ENCODE measurements around the gene UBN2. TPM values are rescaled to one million over a fixed set of nuclear protein-coding genes. Genes with fewer than 3 reads are reported as not detected.
"Not testable (repeated sequence)": the region's sequence is repeated elsewhere in the genome, so short reads cannot be mapped to it uniquely, and the experiment has no call there.

Gene UBN2
- total and polyA plus RNA-seq, 4 donors = 2.5 to 30.6 (median 13.0) TPM

- no peak overlapping the region for H3K4me3 ChIP-seq (ENCODE audit: low read length in 2 of 2)
- no peaks in the 10 kb centered on the region for H3K4me1 ChIP-seq (ENCODE audit: control insufficient read depth in 1 of 2, insufficient read depth in 2 of 2, low read length in 2 of 2)
- H3K27me3 ChIP-seq (ENCODE audit: control insufficient read depth in 1 of 2, insufficient read depth in 2 of 2, low read length in 1 of 2) = no peaks in the 10 kb centered on the region
- intact Hi-C loops (cut with DNase I) = no loop called here
- H3K27ac ChIP-seq (ENCODE audit: low read depth in 1 of 2, low read length in 2 of 2) = no peak overlapping the region
- WGBS, 2 donors = 41 to 46% methylated on average over 2 of the region's 2 CpGs
- ATAC-seq (ENCODE audit: low FRiP score) = no peak
- DNase-seq = no peak
- H3K36me3 ChIP-seq (ENCODE audit: control insufficient read depth in 1 of 2, insufficient read depth in 2 of 2, low read length in 1 of 2) = no peaks in the 10 kb centered on the region
- H3K9me3 ChIP-seq (ENCODE audit: control insufficient read depth, low read length) = no peaks in the 10 kb centered on the region
Observed at GRCh38 chr7:139329119-139329518, 98.1 kb downstream of the UBN2 start.

DNA sequence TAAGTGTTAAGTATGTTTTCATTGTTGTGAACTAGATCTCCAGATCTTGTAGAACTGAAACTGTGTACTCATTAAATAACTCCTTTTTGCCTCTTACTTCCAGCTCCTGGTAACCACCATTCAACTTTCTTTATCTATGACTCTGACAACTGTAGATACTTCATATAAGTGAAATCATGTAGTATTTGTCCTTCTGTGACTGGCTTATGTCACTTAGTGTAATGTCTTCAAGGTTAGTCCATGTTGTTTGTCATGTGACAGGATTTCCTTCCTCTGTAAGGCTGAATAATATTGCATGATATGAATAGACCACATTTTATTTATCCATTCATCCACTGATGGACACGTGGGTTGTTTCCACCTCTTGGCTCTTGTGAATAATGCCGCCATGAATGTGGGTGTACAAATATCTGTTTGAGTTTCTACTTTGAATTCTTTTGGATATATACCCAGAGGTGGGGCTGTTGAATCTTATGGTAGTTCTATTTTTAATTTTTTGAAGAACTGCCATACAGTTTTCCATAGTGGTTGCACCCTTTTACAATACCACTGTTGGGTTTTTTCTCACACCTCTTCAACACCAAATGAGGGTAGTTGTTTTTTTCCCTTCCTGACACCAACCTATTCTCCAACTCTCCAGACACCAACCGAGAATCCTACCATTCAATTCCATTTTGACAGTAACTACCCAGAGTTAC, 99.4 kb downstream of the UBN2 start:
- Histone ChIP-seq H3K4me1 (ENCODE audit: control insufficient read depth in 1 of 2, insufficient read depth in 2 of 2, low read length in 2 of 2) (no peaks in the 10 kb centered on the region), H3K36me3 (ENCODE audit: control insufficient read depth in 1 of 2, insufficient read depth in 2 of 2, low read length in 1 of 2) (no peaks in the 10 kb centered on the region), H3K27ac (ENCODE audit: low read depth in 1 of 2, low read length in 2 of 2) (no peak overlapping the region), H3K9me3 (ENCODE audit: control insufficient read depth, low read length) (no peaks in the 10 kb centered on the region), H3K27me3 (ENCODE audit: control insufficient read depth in 1 of 2, insufficient read depth in 2 of 2, low read length in 1 of 2) (no peaks in the 10 kb centered on the region), H3K4me3 (ENCODE audit: low read length in 2 of 2) (no peak overlapping the region)
- WGBS, 2 donors = 86 to 87% methylated on average over 3 of the region's 3 CpGs
- intact Hi-C loops (cut with DNase I) = no loop called here
- DNase-seq = no peak
- no peak for ATAC-seq (ENCODE audit: low FRiP score)

DNA sequence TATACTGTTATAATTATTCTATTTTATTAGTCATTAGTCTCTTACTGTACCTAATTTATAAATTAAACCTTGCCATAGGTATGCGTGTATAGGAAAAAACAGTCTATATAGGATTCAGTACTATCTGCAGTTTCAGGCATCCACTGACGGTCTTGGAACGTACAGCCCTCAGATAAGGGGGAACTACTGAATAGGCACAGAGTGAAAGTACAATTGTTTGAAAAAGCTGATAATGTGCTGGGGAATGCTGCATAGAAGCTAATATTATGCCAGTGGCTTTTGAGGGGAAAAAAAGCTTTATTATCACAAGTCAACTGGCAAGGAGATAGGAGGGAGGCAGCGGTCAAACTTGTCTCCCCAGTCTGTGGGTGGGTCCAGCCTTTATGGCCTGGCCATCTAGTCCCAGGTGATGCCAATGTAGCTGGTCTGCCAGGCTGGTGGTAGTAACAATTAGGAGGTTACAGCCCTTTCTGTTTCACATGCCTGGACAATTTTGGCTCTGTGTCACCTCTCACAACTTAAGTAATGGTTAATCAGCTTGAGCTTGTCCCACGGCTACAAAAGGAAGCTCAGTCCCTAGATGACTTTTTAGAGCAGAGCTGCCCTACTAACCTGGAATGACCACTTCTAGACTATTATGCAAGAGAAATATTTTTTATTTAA, 101.8 kb downstream of the UBN2 start:
- ATAC-seq (ENCODE audit: low FRiP score) (no peak), DNase-seq (no peak)
- WGBS, 2 donors = 23 to 36% methylated on average over 5 of the region's 5 CpGs
- Histone ChIP-seq H3K9me3 (ENCODE audit: control insufficient read depth, low read length) (no peaks in the 10 kb centered on the region), H3K36me3 (ENCODE audit: control insufficient read depth in 1 of 2, insufficient read depth in 2 of 2, low read length in 1 of 2) (no peaks in the 10 kb centered on the region), H3K27ac (ENCODE audit: low read depth in 1 of 2, low read length in 2 of 2) (no peak overlapping the region), H3K4me3 (ENCODE audit: low read length in 2 of 2) (no peak overlapping the region), H3K4me1 (ENCODE audit: control insufficient read depth in 1 of 2, insufficient read depth in 2 of 2, low read length in 2 of 2) (no peaks in the 10 kb centered on the region), H3K27me3 (ENCODE audit: control insufficient read depth in 1 of 2, insufficient read depth in 2 of 2, low read length in 1 of 2) (no peaks in the 10 kb centered on the region)
- intact Hi-C loops (cut with DNase I) = no loop called here

DNA sequence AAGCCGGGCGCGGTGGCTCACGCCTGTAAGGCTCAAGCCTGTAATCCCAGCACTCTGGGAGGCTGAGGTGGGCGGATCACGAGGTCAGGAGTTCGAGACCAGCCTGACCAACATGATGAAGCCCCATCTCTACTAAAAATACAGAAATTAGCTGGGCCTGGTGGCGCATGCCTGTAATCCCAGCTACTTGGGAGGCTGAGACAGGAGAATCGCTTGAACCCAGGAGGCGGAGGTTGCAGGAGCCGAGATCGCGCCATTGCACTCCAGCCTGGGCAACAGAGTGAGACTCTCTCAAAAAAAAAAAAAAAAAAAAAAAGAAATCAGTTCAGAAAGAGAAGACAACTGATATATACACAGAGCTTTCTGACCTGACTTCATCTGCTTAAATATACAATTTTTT, 102.4 kb downstream of the UBN2 start:
- intact Hi-C loops (cut with DNase I); DNase-seq; H3K9me3 ChIP-seq (ENCODE audit: control insufficient read depth, low read length); H3K4me3 ChIP-seq (ENCODE audit: low read length in 2 of 2); H3K27me3 ChIP-seq (ENCODE audit: control insufficient read depth in 1 of 2, insufficient read depth in 2 of 2, low read length in 1 of 2); ATAC-seq (ENCODE audit: low FRiP score); H3K27ac ChIP-seq (ENCODE audit: low read depth in 1 of 2, low read length in 2 of 2); H3K4me1 ChIP-seq (ENCODE audit: control insufficient read depth in 1 of 2, insufficient read depth in 2 of 2, low read length in 2 of 2); H3K36me3 ChIP-seq (ENCODE audit: control insufficient read depth in 1 of 2, insufficient read depth in 2 of 2, low read length in 1 of 2): not testable (repeated sequence)
- 95 to 98% methylated on average over 13 of the region's 13 CpGs for WGBS, 2 donors

- H3K27ac ChIP-seq (ENCODE audit: low read depth in 1 of 2, low read length in 2 of 2) = no peak overlapping the region
- ATAC-seq (ENCODE audit: low FRiP score) = no peak
- H3K36me3 ChIP-seq (ENCODE audit: control insufficient read depth in 1 of 2, insufficient read depth in 2 of 2, low read length in 1 of 2) = no peaks in the 10 kb centered on the region
- H3K27me3 ChIP-seq (ENCODE audit: control insufficient read depth in 1 of 2, insufficient read depth in 2 of 2, low read length in 1 of 2) = no peaks in the 10 kb centered on the region
- intact Hi-C loops (cut with DNase I) = no loop called here
- H3K4me1 ChIP-seq (ENCODE audit: control insufficient read depth in 1 of 2, insufficient read depth in 2 of 2, low read length in 2 of 2) = no peaks in the 10 kb centered on the region
- no peak overlapping the region for H3K4me3 ChIP-seq (ENCODE audit: low read length in 2 of 2)
- no peak for DNase-seq
- H3K9me3 ChIP-seq (ENCODE audit: control insufficient read depth, low read length) = no peaks in the 10 kb centered on the region
- 82 to 87% methylated on average over 4 of the region's 4 CpGs for WGBS, 2 donors
Observed at GRCh38 chr7:139334399-139335150, 103.5 kb downstream of the UBN2 start.

GRCh38 chr7:139339025-139339424, 108.0 kb downstream of the UBN2 start:
- no peak for ATAC-seq (ENCODE audit: low FRiP score)
- intact Hi-C loops (cut with DNase I) = no loop called here
- no peak for DNase-seq
- no peak overlapping the region for H3K27ac ChIP-seq (ENCODE audit: low read depth in 1 of 2, low read length in 2 of 2)
- no peak overlapping the region for H3K4me3 ChIP-seq (ENCODE audit: low read length in 2 of 2)
- H3K36me3 ChIP-seq (ENCODE audit: control insufficient read depth in 1 of 2, insufficient read depth in 2 of 2, low read length in 1 of 2) = no peaks in the 10 kb centered on the region
- no peaks in the 10 kb centered on the region for H3K27me3 ChIP-seq (ENCODE audit: control insufficient read depth in 1 of 2, insufficient read depth in 2 of 2, low read length in 1 of 2)
- 92 to 95% methylated on average over 2 of the region's 2 CpGs for WGBS, 2 donors
- no peaks in the 10 kb centered on the region for H3K4me1 ChIP-seq (ENCODE audit: control insufficient read depth in 1 of 2, insufficient read depth in 2 of 2, low read length in 2 of 2)
- no peaks in the 10 kb centered on the region for H3K9me3 ChIP-seq (ENCODE audit: control insufficient read depth, low read length)

DNA sequence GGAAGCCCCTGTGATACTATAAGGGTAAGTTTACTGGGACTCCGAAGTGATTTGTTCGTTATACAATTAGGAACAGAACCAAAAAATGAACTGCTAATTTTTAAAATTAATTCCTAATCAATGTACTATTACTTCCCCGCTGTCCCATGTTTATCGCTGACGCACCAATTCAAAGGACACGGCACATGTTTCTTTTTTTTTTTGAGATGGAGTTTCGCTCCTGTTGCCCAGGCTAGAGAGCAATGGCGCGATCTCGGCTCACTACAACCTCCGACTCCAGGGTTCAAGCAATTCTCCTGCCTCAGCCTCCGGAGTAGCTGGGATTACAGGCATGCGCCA, 108.6 kb downstream of the UBN2 start:
- intact Hi-C loops (cut with DNase I) = loop anchor here (2.0 kb wide), 2 partner anchors 19 to 109 kb away; partner anchors contain the start of genes LUC7L2 (in 1 of the 2) and UBN2 (in 1 of the 2)
- H3K4me3 ChIP-seq (ENCODE audit: low read length in 2 of 2) = no peak overlapping the region
- no peaks in the 10 kb centered on the region for H3K36me3 ChIP-seq (ENCODE audit: control insufficient read depth in 1 of 2, insufficient read depth in 2 of 2, low read length in 1 of 2)
- H3K4me1 ChIP-seq (ENCODE audit: control insufficient read depth in 1 of 2, insufficient read depth in 2 of 2, low read length in 2 of 2) = no peaks in the 10 kb centered on the region
- H3K9me3 ChIP-seq (ENCODE audit: control insufficient read depth, low read length) = no peaks in the 10 kb centered on the region
- DNase-seq = no peak
- H3K27ac ChIP-seq (ENCODE audit: low read depth in 1 of 2, low read length in 2 of 2) = peak overlapping the region in 1 of 2 donors; percentile 45
- H3K27me3 ChIP-seq (ENCODE audit: control insufficient read depth in 1 of 2, insufficient read depth in 2 of 2, low read length in 1 of 2) = no peaks in the 10 kb centered on the region
- no peak for ATAC-seq (ENCODE audit: low FRiP score)
- 77 to 79% methylated on average over 13 of the region's 13 CpGs for WGBS, 2 donors

- ATAC-seq (ENCODE audit: low FRiP score) = peak; percentile 94
- no peaks in the 10 kb centered on the region for H3K4me1 ChIP-seq (ENCODE audit: control insufficient read depth in 1 of 2, insufficient read depth in 2 of 2, low read length in 2 of 2)
- H3K4me3 ChIP-seq (ENCODE audit: low read length in 2 of 2) = peak overlapping the region; percentile 58 to 63
- H3K9me3 ChIP-seq (ENCODE audit: control insufficient read depth, low read length) = no peaks in the 10 kb centered on the region
- no peaks in the 10 kb centered on the region for H3K27me3 ChIP-seq (ENCODE audit: control insufficient read depth in 1 of 2, insufficient read depth in 2 of 2, low read length in 1 of 2)
- WGBS, 2 donors = 2 to 3% methylated on average over 64 to 66 of the region's 66 CpGs
- DNase-seq = peak; percentile 98 to 99
- H3K27ac ChIP-seq (ENCODE audit: low read depth in 1 of 2, low read length in 2 of 2) = peak overlapping the region; percentile 87 to 95
- intact Hi-C loops (cut with DNase I) = loop anchor here (2.0 kb wide), 2 partner anchors 19 to 109 kb away; partner anchors contain the start of genes LUC7L2 (in 1 of the 2) and UBN2 (in 1 of the 2)
- H3K36me3 ChIP-seq (ENCODE audit: control insufficient read depth in 1 of 2, insufficient read depth in 2 of 2, low read length in 1 of 2) = no peaks in the 10 kb centered on the region
Observed at GRCh38 chr7:139340037-139340807, 109.2 kb downstream of the UBN2 start.

Measured in aorta (tissue), 5 donors.